Activated CD4-positive, alpha-beta T cell treated with anti-CD3 and anti-CD28 coated beads, Interleukin-2, amount 50 U/mL, for 24 hours (primary cell): ENCODE data around the gene NPL.
A peak's percentile ranks its signal among the peaks of the same experiment; 100 is the strongest.

Experiments used
- DNase-seq, 2 donors: peaks; one replicate each; pipeline ENCODE4 v3.0.0-alpha.2; 2020; ENCODE audit warnings: low read depth in 1 of 2, low spot score in 1 of 2

NPL gene

GRCh38 chr1:182778862-182779261 lies 10.7 kb upstream of the NPL start:
- no peak for DNase-seq

GRCh38 chr1:182779530-182779929 lies 10.0 kb upstream of the NPL start:
- no peak for DNase-seq

DNA sequence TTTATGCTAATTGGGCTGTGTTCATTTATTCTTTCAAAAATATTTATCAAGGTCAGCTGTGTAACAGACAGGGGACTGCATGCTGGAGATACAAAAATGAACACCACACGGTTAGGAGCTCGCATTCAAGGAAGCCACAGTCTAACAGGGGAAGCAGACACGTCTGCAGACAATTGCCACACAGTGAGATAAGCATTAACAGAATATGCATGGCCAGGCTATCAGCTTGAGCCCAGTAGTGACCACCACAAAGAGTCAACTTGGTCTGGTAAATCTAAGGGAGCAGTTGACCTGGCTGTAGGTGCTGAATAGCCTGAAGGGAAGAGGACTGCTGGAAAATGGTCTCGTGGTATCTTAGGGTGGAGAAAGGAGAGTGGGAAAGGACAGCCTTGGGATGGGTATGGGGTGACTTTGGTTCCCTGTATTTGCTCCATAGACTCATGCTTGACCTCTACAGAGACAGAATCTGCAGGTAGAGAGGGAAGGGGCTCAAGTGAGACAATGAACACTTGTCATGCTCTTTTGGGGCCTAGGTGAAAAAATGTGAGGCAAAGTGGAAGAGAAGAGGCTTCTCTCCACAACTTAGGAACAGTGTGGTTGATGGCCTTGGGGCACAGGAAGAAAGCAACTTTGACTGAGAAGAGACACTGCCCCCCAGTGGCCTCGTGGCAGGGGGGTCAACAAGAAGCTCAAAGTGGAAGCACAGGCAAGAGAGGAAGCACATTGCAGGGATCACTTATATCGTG lies 7.6 kb upstream of the NPL start:
- DNase-seq = peak; percentile 45 to 64

- DNase-seq = no peak
Measured at GRCh38 chr1:182782587-182782913, 7.0 kb upstream of the NPL start.

GRCh38 chr1:182783068-182783467 lies 6.5 kb upstream of the NPL start:
- DNase-seq = no peak

- peak in 1 of 2 donors; percentile 12 for DNase-seq
Measured at GRCh38 chr1:182784556-182785171, 4.9 kb upstream of the NPL start.

DNA sequence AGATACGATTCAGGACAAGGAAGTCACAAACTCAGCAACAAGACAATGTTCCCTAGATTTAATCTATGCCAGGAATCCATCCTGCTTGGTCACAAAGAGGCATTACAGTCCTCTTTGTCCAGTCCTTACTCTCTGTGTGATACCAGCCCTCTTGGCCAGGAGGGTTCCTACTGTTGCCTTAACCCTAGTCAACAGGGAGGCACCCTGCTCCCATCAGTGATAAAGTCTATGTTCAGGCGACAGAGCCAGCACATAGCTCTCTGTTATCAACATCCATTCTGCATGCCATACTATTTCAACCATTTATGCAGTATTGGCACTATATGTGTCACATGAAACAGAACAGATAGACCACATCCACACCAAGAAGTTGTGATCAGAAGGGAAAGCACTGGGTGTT lies 4.4 kb upstream of the NPL start:
- DNase-seq = no peak

GRCh38 chr1:182786223-182786994 lies 3.2 kb upstream of the NPL start:
- no peak for DNase-seq

DNA sequence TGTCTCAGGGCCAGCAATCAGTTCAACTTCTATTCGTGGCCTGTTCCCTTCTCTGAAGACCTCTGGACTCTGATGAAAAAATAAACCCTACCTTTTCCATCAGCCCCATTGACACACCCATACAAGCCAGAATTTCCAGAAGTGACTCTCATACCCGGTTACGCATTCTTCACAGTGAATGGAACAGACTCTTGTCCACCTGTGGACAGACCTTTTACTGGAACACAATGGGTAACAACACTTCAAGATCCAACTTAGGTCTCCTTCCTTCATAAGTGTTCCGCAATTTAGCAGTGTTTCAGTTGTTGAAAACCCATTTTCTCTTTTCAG lies 2.6 kb upstream of the NPL start:
- DNase-seq = no peak

- DNase-seq = no peak
Measured at GRCh38 chr1:182791281-182792179, 2.0 kb downstream of the NPL start.

DNA sequence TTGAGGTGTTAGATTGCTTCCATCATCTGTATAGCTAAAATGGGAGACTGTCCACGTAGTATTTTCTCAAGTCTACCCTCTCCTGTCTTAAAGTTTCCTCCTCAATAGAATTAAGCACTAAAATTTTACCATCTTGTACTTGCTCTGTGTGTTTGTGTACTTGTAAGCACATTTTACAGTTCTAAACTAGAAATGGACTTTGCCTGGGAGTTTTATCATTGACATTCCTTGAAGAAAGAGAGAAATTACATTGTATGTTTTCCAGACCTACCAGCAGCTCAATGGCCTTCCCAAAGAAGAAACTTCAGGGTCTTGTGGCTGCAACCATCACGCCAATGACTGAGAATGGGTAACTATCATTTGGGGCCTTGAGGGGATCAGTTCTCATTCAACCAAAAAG lies 4.5 kb downstream of the NPL start:
- no peak for DNase-seq

GRCh38 chr1:182794676-182795201 lies 5.2 kb downstream of the NPL start:
- no peak for DNase-seq

GRCh38 chr1:182795563-182796228 lies 6.1 kb downstream of the NPL start:
- no peak for DNase-seq

DNA sequence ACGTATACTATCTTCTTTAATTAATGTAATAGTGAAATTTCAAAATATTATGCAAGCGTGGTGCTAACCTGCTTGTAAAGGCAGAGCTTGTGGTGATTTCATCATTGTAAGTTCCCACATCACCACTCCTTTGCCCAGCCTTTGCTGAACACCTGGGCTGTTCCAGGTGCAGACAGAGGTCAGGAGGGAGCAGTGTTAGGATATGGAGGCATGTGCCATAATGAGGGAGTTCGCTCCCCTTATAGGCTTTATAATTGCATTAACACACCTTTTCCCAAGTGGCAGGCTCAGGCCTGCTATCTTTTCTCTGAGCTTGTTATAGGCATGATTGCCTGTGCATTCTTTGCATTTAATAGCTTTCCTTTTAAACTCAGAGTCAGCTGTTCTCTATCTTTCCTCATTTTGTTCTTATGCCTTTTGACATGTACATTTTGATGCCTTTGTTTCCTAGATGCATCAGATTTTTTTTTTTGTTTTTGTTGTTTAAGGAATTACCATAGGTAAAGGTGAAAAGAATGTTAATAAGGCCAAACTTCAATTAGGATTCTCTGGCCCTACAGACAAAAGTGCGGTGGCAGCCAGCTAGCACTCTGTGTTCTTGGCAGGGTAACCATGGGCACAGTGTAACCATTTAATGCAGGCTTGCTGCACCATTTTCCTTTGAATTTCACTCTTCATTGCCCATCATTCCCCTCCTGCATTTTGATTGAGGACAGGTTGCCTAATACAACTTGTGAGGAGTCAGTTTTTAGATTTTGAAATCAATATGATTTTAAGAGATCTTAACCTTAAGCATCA lies 12.6 kb downstream of the NPL start:
- DNase-seq = no peak

- no peak for DNase-seq
Measured at GRCh38 chr1:182803846-182804245, 14.3 kb downstream of the NPL start.

- no peak for DNase-seq
Measured at GRCh38 chr1:182806015-182806678, 16.6 kb downstream of the NPL start.

GRCh38 chr1:182807907-182808306 lies 18.3 kb downstream of the NPL start:
- DNase-seq = no peak

DNA sequence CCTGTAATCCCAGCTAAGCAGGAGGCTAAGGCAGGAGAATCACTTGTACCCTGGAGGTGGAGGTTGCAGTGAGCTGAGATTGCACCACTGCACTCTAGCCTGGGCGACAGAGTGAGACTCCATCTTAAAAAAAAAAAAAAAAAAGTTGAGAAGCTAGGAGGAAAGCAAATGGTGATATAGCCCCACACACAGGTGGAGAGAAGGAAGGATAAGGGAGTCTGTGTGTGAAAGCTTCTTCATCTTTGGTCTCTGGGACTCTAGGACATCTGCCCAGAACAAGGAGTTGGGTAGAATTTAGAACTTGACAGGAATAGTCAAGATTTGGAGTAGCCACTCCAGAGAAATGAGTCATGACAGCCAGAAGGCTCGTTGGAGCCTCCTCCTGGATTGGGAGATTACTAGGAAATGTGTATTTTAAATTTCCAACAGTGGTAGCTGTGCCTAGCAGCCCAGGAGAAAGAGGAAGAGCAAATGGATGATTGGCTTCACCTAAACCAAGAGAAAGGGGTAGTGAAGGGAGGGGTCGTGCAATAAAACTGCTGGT lies 19.9 kb downstream of the NPL start:
- DNase-seq = no peak
